A204.1 (cell line): ENCODE measurements around the gene CDC26.
"Not testable (repeated sequence)": the region's sequence is repeated elsewhere in the genome, so short reads cannot be mapped to it uniquely, and the experiment has no call there.

Experiments
- FAIRE-seq: peaks from 2 replicates; lab custom pipeline; 2012; peaks lifted over from hg19 to GRCh38; lab: Jason Lieb, UNC

CDC26 gene

GRCh38 chr9:113275157-113276131, at the start of gene CDC26, which contains the start of gene PRPF4:
TSS of gene CDC26 (minus strand) at chr9:113275572. CDS start at chr9:113272507, 3,065 bp downstream.
TSS of gene PRPF4 (plus strand) at chr9:113275658. CDS start at chr9:113275744, 86 bp downstream.
- FAIRE-seq = peak; percentile 96

- no peak for FAIRE-seq
Observed at GRCh38 chr9:113322671-113323070, 47.3 kb upstream of the CDC26 start.

GRCh38 chr9:113320051-113320450, 44.7 kb upstream of the CDC26 start:
- no peak for FAIRE-seq

- no peak for FAIRE-seq
Observed at GRCh38 chr9:113319054-113319453, 43.7 kb upstream of the CDC26 start.

GRCh38 chr9:113317777-113318176, 42.4 kb upstream of the CDC26 start:
- no peak for FAIRE-seq

GRCh38 chr9:113316030-113316429, 40.7 kb upstream of the CDC26 start:
- no peak for FAIRE-seq

- FAIRE-seq = no peak
Observed at GRCh38 chr9:113315231-113315630, 39.9 kb upstream of the CDC26 start.

GRCh38 chr9:113313261-113313660, 37.9 kb upstream of the CDC26 start:
- no peak for FAIRE-seq

- FAIRE-seq = no peak
Observed at GRCh38 chr9:113311961-113312360, 36.6 kb upstream of the CDC26 start.

- FAIRE-seq = no peak
Observed at GRCh38 chr9:113310538-113310937, 35.2 kb upstream of the CDC26 start.

GRCh38 chr9:113309204-113309813, 33.9 kb upstream of the CDC26 start:
- FAIRE-seq = peak; percentile 93

- no peak for FAIRE-seq
Observed at GRCh38 chr9:113307396-113307975, 32.1 kb upstream of the CDC26 start.

- FAIRE-seq = no peak
Observed at GRCh38 chr9:113306566-113306965, 31.2 kb upstream of the CDC26 start.

GRCh38 chr9:113302792-113303418, 27.5 kb upstream of the CDC26 start, which contains the start of gene RNF183:
TSS of gene RNF183 (minus strand) at chr9:113303376. CDS start at chr9:113298184, 5,192 bp downstream.
- no peak for FAIRE-seq

- no peak for FAIRE-seq
Observed at GRCh38 chr9:113301548-113301947, 26.2 kb upstream of the CDC26 start.

GRCh38 chr9:113299800-113300292, 24.5 kb upstream of the CDC26 start:
- no peak for FAIRE-seq

GRCh38 chr9:113298924-113299770, 23.8 kb upstream of the CDC26 start:
- FAIRE-seq = no peak

- FAIRE-seq = no peak
Observed at GRCh38 chr9:113298311-113298710, 22.9 kb upstream of the CDC26 start.

- no peak for FAIRE-seq
Observed at GRCh38 chr9:113296796-113297558, 21.6 kb upstream of the CDC26 start.

GRCh38 chr9:113296247-113296646, 20.9 kb upstream of the CDC26 start:
- not testable (repeated sequence) for FAIRE-seq
